Stimulated activated CD4-positive, alpha-beta T cell treated with anti-CD3 and anti-CD28 coated beads, Interleukin-2, amount 100 ng/mL, for 4 hours (primary cell): Measurements from ENCODE around the gene FOS.
"Not testable (repeated sequence)": the region's sequence is repeated elsewhere in the genome, so short reads cannot be mapped to it uniquely, and the experiment has no call there.

Source experiments
- DNase-seq: peaks from one replicate; pipeline ENCODE4 v3.0.0-alpha.2; 2020; ENCODE audit warnings: low read depth

The FOS gene

GRCh38 chr14:75278422-75279152 lies at the start of gene FOS:
Gene FOS (plus strand): TSS chr14:75278828. CDS start chr14:75278983, 155 bp downstream.
- DNase-seq = peak; percentile 87

- no peak for DNase-seq
These were observed 48.9 kb upstream of the FOS start for GRCh38 chr14:75229661-75230139.

DNA sequence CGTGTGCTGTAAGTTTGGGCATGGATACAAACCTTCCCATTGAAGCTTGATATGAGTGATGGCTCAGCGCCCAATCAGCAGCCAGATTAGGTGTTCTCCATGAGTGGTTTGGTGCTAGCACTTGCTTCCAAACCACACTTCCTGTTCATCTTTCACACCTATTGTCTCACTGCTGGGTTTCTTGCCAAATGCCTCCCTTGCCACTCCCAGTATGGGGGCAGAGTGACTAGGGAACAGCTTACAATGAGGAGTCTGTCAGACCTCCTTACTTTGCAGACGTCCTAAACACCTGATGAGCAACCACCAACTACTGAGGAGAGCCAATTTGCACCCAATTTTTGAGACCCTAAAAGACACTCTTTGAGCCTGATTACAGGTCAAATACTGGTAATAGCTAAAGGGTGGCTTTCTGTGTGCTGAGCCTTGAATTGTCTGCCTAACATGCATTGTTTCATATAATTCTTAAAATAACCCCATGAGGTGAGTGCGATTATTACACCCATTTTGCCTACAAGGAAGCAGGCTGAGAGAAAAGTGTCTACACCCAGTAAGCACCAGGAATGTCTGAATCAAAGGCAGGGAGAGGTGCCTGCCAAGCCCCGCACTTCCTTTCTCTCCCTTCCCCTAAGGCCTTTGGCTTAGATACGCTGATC lies 48.4 kb upstream of the FOS start:
- peak; percentile 9 for DNase-seq

GRCh38 chr14:75231320-75231719 lies 47.3 kb upstream of the FOS start:
- no peak for DNase-seq

- DNase-seq = no peak
These were observed 46.4 kb upstream of the FOS start for GRCh38 chr14:75232191-75232590.

GRCh38 chr14:75232597-75232996 lies 46.0 kb upstream of the FOS start:
- DNase-seq = peak; percentile 20

DNA sequence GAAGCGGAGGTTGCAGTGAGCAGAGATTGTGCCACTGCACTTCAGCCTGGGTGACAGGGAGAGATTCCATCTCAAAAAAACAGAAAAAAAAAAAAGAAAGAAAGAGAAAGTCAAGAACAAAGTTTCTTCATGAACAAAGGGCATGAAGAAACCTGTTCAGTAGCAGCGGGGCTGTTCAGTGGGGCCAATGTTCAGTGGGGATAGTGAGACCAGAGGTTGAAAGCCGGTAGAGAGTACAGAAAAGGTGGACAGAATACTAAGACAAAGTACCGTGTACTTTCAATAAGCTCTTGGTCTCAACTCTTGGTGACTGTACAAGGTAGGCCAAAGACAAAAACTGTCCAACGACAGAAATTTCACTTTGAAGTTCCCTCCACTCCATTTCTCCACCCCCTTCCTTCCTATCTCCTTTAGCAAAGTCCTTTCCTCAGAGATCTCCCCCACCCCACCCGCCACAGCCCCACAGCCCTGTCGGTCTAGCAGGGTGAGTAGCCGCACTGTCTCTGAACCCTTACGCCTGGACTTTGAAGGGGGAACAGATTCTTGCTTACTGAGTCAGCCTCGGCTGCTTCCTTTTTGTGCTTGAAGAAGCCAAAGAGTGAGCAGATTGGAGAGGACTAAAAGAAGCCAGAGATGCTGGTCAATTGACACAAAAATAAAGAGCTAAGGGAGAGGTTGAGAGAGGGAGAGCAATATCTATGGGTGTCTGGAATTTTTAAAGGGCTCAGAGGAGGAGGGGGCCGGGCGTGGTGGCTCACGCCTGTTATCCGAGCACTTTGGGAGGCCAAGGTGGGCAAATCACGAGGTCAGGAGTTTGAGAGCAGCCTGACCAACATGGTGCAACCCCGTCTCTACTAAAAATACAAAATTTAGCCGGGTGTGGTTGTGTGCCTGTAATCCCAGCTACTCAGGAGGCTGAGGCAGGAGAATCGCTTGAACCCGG lies 44.2 kb upstream of the FOS start:
- no peak for DNase-seq

GRCh38 chr14:75235198-75235597 lies 43.4 kb upstream of the FOS start:
- DNase-seq = not testable (repeated sequence)

- no peak for DNase-seq
These were observed 42.2 kb upstream of the FOS start for GRCh38 chr14:75236467-75236866.

- DNase-seq = no peak
These were observed 41.7 kb upstream of the FOS start for GRCh38 chr14:75236901-75237419.

- no peak for DNase-seq
These were observed 39.7 kb upstream of the FOS start for GRCh38 chr14:75238756-75239455.

DNA sequence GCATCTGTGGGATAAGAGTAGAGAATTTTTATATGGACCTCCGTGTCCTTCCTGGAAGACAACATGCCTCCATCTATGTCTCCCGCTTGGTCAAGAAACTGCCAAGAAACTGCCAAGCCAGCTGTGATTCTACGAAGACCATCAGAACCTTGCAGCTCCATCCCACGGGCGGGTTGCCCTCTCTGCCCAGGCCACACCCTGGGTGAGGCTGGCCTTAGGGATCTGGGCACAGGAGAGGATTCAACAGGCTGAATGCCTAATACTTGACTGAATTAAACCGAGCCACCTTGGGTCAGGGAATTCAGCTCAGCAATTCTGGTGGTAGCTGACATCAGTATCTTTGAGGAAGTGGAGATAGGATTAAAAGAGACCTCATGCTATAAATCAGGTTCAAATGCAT lies 37.8 kb upstream of the FOS start:
- DNase-seq = no peak

DNA sequence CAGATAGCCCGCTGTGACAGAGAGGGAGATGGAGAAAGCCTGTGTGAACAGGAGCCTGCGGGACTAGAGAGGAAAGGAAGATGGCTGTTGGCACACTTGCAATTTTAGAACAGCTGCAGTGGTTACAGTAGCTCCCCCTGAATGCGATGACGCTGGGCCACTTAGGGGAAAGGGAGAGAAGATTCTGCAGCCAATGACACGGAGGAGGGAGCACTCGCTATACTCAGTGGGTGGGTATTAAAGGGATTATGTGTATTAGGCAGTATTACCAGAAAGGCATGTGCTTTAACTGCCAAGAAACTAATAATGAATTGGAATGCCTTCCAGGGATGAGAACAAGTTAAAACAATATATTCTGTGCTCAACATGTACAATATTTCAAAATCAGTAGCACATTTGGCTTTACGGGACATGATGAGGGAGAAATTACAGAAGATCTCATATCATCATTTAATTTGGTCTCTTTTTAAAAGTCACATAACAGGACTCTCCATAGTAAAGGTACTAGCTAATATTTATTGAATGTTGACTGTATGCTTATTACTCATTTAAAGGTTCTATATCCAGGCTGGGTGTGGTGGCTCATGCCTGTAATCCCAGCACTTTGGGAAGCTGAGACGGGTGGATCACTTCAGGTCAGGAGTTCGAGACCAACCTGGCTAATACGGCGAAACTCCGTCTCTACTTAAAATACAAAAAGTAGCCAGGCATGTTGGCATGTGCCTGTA lies 35.9 kb upstream of the FOS start:
- no peak for DNase-seq

GRCh38 chr14:75244121-75244520 lies 34.5 kb upstream of the FOS start:
- no peak for DNase-seq

DNA sequence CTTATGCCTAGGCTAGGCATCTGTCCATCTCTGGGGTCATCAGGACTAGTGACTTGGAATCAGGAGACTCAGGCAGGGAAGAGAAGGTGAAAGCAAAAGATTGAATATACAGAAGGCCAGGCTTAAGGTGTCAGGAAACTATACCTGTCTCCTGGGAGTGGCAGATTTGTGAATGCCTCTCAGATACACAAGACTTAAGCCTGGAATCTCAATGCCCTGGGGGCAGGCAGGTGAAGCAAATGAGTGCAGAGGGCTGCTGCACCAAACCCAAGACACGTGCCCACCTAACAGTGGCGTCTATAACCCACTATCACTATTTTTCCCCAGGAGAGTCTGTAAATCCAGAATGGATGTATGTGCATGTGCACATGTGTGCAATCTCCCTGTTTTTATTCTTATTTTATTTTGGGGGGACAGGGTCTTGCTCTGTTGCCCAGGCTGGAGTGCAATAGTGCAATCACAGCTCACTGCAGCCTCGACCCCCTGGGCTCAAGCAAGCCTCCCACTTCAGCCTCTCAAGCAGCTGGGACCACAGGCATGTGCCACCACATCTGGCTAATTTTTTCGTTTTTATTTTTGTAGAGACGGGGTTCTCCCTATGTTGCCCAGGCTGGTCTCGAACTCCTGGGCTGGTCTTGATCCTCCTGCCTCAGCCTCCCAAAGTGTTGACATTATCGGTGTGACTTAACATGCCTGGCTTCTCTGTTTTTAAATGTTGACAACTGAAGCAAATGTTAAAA lies 31.9 kb upstream of the FOS start:
- DNase-seq = no peak

- peak; percentile 58 for DNase-seq
These were observed 31.2 kb upstream of the FOS start for GRCh38 chr14:75247286-75247922.

DNA sequence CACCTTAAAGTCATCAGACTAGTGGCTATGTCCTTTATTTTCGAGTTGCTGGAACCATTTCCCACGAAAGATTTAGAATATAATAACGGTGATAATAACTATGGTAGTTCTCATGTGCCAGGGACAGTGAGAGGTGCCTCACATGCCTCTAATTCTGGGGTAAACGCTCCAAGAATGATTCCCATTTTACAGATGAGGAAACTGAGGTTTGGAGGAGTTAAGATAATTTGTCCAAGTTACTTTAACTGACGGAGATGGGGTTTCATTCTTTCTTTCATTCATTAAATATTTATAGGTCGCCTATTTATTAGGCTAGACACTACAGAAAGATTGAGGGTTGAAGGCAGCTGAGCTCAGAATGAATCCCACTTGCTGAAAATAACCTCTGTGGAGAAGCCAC lies 30.7 kb upstream of the FOS start:
- DNase-seq = no peak

GRCh38 chr14:75249251-75249957 lies 29.2 kb upstream of the FOS start:
- peak; percentile 63 for DNase-seq

DNA sequence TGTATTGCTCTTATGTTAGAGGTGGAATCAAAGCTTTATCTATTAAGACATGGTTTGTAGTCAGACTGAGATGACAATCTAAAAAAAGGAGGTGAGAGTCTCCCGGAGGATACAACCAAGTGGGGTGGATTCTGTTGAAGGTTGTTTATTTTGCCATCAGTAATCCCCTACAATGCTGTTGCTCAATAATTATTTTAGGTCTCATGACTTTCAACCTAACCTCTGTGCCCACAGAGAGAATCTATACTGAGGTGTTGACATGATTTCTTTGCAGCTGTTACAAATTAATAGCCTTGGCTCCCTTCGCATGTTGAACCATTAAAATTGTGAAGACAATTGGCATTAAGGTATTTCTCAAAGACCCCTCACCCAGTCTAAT lies 28.7 kb upstream of the FOS start:
- no peak for DNase-seq
